GM18520 (cell line): ENCODE measurements around the gene TTC27.
"Not testable (repeated sequence)": the region's sequence is repeated elsewhere in the genome, so short reads cannot be mapped to it uniquely, and the experiment has no call there.

Source experiments
- ATAC-seq: cut with Tn5 transposase; IDR thresholded peaks from one replicate; pipeline ENCODE4 v1.9.1; 2021; ENCODE audit not compliant: unreplicated experiment

Gene TTC27

DNA sequence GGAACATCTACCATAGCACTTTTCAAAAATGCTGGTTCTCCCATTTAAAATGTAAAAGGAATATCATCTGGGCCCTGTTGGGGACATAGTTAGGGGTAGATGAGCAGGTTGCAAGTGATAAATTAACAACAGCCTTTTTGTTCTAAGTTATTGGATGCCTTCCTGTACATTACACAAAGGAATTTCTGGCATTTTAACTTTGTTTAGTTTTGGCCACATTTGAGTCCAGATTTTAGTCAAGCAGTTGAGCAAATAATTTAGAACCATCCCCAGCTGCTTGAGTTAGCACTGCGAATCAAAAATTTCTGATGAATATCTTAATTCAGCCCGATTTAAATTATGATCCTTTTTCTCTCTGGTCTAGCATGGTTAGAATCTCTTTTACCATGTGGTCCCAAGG, 124.4 kb downstream of the TTC27 start:
- no peak for ATAC-seq

- ATAC-seq: no peak
Measured at GRCh38 chr2:32752952-32753351, 125.1 kb downstream of the TTC27 start.

DNA sequence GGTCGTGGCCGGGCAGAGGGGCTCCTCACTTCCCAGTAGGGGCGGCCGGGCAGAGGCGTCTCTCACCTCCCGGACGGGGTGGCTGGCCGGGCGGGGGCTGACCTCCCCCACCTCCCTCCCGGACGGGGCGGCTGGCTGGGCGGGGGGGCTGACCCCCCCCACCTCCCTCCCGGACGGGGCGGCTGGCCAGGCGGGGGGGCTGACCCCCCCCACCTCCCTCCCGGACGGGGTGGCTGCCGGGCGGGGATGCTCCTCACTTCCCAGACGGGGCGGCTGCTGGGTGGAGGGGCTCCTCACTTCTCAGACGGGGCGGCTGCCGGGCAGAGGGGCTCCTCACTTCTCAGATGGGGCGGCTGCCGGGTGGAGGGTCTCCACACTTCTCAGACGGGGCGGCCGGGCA, 126.8 kb downstream of the TTC27 start:
- ATAC-seq: not testable (repeated sequence)

DNA sequence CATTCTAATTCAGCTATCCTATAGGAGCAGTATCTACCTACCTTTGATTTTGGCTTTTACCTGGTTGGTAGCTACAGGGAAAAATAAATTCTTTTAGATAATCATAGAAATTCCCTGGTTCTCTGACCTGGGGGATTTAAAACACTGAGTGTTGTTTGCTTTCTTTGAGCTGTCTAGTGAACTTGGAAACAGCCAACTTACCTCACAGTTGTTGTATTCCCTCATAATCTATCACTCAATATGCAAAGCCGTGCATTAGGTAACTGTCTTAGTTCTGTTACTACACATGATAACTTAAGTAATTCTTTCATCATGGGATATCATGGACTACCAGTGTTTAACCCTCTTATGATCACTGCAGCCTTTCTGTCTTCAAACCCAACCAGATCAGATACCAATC, 127.8 kb downstream of the TTC27 start:
- ATAC-seq: no peak

GRCh38 chr2:32756074-32756727, 128.4 kb downstream of the TTC27 start:
- no peak for ATAC-seq

DNA sequence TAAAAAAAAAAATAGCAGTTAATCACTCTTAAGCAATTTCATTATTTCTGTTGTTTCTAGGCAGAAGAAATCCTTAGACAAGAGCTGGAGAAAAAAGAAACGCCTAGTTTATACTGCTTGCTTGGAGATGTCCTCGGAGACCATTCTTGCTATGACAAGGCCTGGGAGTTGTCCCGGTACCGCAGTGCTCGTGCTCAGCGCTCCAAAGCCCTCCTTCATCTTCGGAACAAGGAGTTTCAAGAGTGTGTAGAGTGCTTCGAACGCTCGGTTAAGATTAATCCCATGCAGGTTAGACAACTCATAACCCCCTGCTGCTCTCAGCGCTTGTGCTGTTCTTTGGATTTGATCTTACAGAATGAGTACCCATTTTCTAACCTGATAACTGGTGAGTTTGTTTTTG, 130.4 kb downstream of the TTC27 start:
- ATAC-seq: no peak

DNA sequence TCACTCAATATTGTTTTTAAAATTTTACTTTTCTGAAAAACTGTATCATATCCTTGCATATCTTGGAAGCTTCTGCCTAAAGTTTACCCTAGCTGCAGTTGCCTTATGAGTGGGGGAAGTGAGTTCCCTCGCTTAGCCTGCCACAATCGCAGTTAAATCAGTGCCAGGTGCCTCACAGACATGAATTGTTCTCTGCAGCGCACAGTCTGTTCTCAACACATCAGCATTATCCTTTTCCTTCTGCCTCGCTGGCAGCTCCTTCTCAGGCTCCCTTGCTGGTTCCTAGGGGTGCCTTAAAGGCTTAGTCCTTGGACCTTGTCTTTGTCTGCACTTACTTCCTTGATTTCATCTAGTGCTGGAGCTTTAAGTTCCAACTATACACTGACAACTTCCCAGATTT, 132.8 kb downstream of the TTC27 start:
- no peak for ATAC-seq

GRCh38 chr2:32768387-32769174, 140.7 kb downstream of the TTC27 start:
- ATAC-seq: no peak

GRCh38 chr2:32770360-32770759, 142.5 kb downstream of the TTC27 start:
- ATAC-seq: no peak

GRCh38 chr2:32772638-32773447, 145.0 kb downstream of the TTC27 start:
- ATAC-seq: no peak

DNA sequence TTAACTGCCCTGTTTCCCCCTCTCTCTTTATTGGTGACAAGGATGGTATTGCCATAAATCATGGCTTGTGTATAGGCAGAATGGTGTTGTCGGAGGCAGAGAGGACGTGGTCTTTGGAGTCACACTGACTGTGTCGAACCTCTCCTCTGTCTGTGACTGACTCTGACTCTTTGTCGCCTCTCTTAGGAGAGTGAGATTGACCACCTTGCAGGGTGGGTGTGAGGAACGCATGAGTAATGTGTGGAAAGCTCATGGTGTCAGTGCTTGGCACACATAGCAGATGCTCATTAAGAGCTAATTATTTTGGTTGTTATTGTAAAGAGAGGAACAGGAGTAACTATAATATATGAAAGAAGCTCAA, 145.6 kb downstream of the TTC27 start:
- ATAC-seq: no peak

- no peak for ATAC-seq
Measured at GRCh38 chr2:32775954-32776353, 148.1 kb downstream of the TTC27 start.

DNA sequence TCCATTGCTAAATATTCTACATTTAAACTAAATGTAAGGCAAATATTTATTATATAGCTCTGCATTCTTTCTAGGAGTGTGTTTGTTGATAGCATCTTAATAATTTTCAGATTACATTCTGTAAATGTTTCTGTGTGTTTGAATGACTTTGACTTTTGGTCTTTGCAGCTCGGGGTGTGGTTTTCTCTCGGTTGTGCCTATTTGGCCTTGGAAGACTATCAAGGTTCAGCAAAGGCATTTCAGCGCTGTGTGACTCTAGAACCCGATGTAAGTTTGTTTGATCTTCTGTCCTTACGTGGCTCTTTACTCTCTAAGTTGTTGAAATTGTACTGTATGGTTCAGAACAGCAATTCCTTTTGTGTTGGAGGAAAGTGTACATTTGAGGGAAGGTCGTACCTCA, 149.9 kb downstream of the TTC27 start:
- no peak for ATAC-seq

- no peak for ATAC-seq
Measured at GRCh38 chr2:32780961-32781360, 153.1 kb downstream of the TTC27 start.

DNA sequence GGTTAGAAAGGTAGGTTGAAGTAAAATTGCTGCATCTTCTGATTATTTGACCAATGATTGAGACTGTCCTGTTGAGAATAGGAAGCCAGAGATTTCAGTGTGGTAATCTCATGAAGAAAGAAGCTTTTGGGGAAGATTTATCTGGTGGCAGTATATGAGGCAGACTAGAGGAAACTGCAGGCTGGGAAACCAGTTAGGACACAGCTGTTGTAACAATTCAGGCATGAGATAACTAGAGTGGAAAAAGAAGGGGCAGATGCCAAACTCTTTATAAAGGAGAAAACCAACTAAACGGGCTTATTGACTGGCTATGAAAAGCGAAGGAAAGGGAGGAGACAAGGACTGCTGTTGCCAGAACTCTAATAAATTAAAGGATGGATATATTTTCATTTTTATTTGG, 155.6 kb downstream of the TTC27 start:
- no peak for ATAC-seq

GRCh38 chr2:32783933-32784332, 156.1 kb downstream of the TTC27 start:
- no peak for ATAC-seq

- no peak for ATAC-seq
Measured at GRCh38 chr2:32787207-32787606, 159.4 kb downstream of the TTC27 start.

DNA sequence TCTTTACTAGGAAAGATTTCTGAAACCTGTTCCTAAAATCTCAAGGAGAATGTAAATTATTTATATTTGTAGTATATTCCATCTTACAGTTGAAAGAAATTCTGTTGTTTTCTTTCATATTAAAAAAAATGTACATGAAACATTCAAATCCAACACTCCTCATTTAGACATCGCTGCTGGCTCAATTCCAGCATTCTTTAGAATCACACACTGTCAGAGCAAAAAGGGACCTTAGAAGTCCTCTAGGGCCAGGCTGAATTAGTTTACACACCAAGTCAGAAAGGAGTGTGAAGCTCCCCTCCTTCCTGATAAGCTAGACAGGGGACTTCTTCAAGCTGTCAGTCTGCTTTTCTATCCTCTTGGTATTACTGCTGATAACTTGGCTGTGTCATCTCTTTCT, 160.3 kb downstream of the TTC27 start:
- no peak for ATAC-seq

- ATAC-seq: no peak
Measured at GRCh38 chr2:32792416-32792815, 164.6 kb downstream of the TTC27 start.

- no peak for ATAC-seq
Measured at GRCh38 chr2:32798829-32799228, 171.0 kb downstream of the TTC27 start.

GRCh38 chr2:32801741-32802140, 173.9 kb downstream of the TTC27 start:
- ATAC-seq: no peak

- no peak for ATAC-seq
Measured at GRCh38 chr2:32802877-32803276, 175.0 kb downstream of the TTC27 start.
